ENCODE data around the gene MAST4.

The MAST4 gene

DNA sequence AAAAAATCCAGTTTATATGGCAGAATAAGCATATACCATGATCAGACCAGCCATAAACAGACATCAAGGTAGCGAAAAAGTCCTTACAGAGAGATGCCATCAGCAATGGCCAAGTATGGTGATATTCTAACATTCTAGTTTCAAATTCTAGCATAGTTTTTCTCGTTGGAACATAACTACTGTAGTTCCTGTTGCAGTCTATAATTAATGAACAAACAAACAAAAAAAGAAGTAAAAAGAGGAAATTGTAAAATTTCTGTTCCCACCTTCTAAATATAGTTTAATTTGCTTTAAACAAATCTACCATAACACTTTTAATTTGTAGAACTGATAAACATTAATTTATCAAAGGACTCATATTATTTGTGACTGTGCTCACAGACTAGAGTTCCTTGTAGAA, 610.3 kb downstream of the MAST4 start:
- no peak for DNase-seq (ENCODE audit: low read depth, low spot score)

GRCh38 chr5:67206929-67207328, 610.7 kb downstream of the MAST4 start:
- peak; percentile 72 for DNase-seq (ENCODE audit: low read depth, low spot score)

GRCh38 chr5:67208403-67208802, 612.2 kb downstream of the MAST4 start:
- no peak for DNase-seq (ENCODE audit: low read depth, low spot score)

DNA sequence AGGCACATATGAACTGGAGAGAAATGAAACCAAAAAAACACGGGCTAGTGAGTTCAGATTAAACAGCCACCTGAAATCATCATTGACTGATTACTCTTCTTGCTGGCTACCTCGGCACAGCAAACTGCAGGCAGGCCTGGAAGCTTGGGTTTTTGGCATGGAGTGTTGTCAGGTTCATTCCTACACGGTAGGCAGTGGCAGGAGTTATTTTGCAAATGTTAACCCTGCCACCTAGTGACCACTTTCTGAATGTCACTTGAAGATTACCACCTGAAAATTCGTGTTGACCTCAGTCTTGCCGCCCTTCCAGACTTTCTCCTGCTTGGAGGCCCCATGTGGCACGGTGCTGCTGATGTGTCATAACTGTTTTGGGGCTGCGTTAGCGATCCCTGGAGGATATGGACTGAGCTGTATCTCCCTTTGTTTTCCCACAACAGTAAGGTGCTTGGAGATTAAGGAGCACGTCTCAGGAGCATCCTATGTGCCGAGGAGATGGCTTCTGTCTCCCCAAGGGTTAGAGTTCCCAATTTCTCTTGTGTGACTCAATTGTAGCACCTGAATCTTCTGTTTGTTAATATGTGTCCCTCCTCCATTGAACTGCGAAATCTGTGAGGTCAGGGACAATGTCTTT, 613.1 kb downstream of the MAST4 start:
- peak; percentile 33 for DNase-seq (ENCODE audit: low read depth, low spot score)

GRCh38 chr5:67211926-67212325, 615.7 kb downstream of the MAST4 start:
- no peak for DNase-seq (ENCODE audit: low read depth, low spot score)

- no peak for DNase-seq (ENCODE audit: low read depth, low spot score)
These were observed 617.8 kb downstream of the MAST4 start for GRCh38 chr5:67214036-67214435.

GRCh38 chr5:67214707-67215447, 618.7 kb downstream of the MAST4 start:
- DNase-seq (ENCODE audit: low read depth, low spot score), result no peak

DNA sequence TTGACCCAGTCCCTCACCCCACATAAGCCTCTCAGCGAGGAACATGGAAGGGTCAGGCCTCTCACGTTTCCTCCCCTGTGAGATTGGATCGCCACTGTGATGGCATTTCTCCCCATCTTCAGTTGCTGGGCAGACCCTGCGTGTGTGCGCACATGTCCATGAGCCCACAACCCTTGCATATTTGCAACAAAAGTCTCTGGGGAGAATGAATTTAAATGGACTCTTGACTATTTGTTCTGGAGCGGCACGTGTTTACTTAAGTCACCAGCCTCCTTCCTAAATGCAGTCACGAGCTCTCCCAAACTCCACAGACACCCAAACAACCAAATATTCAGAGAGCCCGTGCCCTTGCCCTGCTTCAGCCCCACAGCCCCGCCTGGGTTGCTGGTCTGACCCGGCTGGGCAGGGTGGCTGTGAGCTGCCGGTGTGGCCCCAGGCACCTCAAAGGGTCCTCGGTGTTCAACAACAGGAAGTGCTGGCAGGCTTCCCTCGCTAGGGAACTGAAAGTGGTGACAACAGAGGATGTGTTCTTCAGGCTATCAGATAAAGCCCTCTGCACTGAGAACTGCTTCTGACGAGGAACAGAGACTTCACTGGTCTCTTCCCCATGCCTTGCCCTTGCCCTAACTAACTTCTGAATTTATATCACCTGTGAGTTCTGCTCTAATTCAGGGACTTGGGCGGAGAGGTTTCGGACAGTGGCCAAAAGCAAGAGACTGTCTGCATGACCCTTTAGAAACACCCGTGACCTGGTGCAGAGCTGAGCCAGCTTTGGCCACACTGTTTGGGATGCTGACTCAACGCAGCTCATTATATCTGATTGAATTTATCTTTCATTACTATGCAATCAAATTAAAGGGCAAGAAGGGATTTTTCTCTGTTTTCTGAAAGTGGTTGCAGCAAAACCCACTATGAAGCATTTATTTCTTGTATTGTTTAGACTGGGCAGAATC, 619.6 kb downstream of the MAST4 start:
- DNase-seq (ENCODE audit: low read depth, low spot score), result peak; percentile 30

GRCh38 chr5:67216564-67216963, 620.4 kb downstream of the MAST4 start:
- DNase-seq (ENCODE audit: low read depth, low spot score), result no peak
